GM12872 (cell line): ENCODE measurements around the gene SLC6A2.

Experiments used
- TF ChIP-seq, protein P1 (sequence below): IDR thresholded peaks from 3 replicates; pipeline ENCODE4 v1.5.1; 2011; ENCODE audit warnings: low read depth, mild to moderate bottlenecking, low read length, moderate library complexity; ENCODE audit not compliant: insufficient read depth

The SLC6A2 gene

DNA sequence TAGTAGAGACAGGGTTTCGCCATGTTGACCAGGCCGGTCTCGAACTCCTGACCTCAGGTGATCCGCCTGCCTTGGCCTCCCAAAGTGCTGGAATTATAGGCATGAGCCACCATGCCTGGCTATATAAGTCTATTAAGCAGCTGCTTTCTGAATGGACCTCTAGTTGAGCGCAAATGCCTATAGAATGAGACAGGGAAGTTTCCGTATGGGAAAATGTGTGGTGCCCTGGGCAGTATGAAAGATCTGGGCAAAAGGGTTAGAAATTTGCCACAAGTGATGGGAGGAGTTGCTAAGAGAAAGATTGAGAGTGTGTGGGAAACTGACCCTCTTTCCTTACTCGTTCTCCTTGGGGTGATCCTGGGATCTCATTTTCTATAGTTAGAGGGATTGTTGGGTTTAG lies 26.3 kb downstream of the SLC6A2 start:
- TF ChIP-seq, protein P1, sequence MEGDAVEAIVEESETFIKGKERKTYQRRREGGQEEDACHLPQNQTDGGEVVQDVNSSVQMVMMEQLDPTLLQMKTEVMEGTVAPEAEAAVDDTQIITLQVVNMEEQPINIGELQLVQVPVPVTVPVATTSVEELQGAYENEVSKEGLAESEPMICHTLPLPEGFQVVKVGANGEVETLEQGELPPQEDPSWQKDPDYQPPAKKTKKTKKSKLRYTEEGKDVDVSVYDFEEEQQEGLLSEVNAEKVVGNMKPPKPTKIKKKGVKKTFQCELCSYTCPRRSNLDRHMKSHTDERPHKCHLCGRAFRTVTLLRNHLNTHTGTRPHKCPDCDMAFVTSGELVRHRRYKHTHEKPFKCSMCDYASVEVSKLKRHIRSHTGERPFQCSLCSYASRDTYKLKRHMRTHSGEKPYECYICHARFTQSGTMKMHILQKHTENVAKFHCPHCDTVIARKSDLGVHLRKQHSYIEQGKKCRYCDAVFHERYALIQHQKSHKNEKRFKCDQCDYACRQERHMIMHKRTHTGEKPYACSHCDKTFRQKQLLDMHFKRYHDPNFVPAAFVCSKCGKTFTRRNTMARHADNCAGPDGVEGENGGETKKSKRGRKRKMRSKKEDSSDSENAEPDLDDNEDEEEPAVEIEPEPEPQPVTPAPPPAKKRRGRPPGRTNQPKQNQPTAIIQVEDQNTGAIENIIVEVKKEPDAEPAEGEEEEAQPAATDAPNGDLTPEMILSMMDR = no peak

DNA sequence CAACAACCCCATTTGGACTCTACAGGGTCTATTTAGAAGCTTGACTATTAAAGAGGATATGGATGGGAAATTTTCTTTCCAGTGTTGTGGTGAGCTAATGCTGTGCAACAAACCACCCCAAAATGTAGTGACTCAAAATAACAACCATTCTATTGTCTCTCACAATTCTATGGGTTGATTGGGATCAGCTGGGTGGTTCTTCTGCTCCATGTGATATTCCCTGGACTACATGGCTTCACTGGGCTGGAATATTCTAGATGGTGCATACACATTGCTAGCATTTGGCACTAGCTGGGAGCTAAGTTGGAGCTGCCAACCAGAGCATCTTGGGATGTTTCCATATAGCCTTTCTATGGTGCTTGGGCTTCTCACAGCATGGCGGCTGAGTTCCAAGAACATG lies 30.2 kb downstream of the SLC6A2 start:
- TF ChIP-seq, protein P1 = no peak

DNA sequence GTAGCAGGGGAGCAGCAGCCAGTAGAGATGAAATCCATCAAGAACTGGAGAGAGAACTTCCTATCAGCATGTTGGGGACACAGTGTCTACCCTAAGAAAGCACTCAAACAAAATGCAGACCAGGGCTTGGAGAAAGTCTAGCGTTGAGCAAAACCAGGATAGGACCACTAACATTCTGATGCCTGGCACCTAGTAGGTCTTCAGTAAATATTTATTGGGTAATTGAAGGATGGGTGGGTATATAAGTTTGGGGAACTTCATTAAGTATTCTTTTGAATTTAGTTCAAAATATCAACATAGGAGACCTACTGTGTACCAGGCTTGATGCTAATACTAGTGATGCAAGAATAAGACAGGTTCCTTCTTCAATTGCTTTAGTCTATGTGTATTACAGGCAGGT lies 30.9 kb downstream of the SLC6A2 start:
- TF ChIP-seq, protein P1 = no peak

DNA sequence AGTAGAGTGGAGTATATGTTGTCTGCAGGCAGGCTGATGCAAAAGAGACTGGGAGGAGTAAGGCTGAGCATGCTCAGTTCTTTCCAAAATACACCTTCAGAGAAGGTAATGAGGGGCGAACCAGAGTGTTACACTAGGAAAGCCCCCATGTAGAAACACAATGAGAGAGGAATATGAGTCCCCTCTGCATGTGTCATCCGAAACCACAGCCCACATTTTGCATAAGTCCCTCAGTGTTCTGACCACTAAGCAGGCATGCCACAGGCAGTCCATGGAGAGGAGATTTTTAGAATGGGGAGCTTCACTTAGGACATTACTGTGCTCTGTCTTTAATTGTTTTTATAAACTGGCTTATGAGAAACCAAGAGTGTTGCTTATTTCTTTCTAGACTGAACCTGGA lies 32.0 kb downstream of the SLC6A2 start:
- TF ChIP-seq, protein P1 = no peak

DNA sequence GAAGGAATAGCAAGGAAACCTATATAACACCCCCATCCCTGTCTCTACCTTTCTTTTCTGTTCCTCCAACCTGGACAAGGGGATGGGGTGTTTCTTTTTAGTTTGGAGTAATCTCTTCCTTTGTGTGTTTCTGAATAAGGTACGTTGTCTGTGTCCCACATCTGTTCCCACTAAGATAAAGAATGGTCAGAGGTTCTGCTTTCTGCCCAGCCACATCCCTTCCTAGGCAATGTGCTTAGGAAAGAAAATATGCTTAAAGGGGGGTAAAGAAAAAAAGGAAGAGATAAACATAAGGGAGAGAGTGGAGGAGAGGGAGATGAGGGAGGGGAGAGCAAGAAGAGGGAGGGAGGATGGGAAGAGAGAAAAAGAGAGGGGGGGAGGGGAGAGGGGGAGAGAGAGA lies 35.1 kb downstream of the SLC6A2 start:
- TF ChIP-seq, protein P1 = no peak

DNA sequence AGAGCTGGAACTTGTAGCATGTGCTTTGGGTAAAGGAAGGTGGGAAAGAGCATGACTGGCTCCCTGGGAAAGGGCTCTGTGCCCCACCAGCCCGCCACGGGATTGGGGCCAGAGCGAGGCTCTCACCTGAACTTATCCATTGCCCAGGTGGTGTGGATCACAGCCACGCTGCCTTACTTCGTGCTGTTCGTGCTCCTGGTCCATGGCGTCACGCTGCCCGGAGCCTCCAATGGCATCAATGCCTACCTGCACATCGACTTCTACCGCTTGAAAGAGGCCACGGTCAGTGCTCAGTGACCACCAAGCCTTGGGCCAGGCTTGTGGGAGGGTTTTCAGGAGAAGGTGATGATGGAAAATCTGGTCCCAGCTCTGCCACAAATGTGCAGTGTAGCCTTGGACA lies 36.0 kb downstream of the SLC6A2 start:
- TF ChIP-seq, protein P1 = no peak

DNA sequence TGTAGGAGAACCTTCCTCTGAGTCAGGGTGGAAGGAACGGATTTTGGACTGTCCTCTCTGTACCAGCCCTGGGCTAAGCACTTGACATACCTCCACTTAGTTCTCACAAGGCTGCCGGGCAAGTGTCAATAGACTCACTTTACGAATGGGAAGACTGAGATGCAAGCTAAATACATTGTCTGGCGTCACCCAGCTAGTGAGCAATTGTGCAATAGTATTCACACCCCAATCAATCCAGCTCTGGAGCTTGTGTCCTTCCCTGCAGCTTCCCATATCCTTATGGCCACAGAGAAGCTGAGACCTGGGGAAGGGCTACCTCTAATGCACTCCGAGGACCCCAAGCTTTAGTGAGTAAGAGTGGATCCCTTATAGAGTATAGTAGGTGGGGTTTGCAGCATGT lies 39.8 kb downstream of the SLC6A2 start:
- TF ChIP-seq, protein P1 = no peak

DNA sequence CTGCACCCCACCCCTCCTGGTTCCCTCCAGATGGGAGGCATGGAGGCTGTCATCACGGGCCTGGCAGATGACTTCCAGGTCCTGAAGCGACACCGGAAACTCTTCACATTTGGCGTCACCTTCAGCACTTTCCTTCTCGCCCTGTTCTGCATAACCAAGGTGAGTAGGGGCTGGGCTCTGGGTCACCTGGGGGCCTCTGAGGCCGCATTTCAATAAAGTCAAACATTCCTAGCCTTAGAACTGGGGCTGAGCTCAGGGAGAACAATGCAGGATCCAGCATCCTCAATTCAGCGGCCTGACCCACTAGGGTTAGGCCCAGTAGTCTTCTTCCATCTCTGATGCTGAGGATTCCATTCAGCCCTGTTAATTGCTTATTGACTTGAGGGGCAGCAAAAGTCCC lies 42.1 kb downstream of the SLC6A2 start:
- TF ChIP-seq, protein P1 = no peak
